DND-41 (cell line): ENCODE results near the gene ABHD16B.

Experiments used
- ATAC-seq: fragments of 200-7000 bp; cut with Tn5 transposase; 3 replicates; pipeline ENCODE4 v1.9.1; 2021; ENCODE audit warnings: low read depth; ENCODE audit not compliant: insufficient read depth
- DNase-seq: peaks from one replicate; pipeline ENCODE4 v3.0.0-alpha.2; 2020
- H2AFZ ChIP-seq: 2 replicates; pipeline ENCODE4 v1.6.0; 2012; ENCODE audit warnings: low read depth, low read length
- H3K27ac ChIP-seq: 2 replicates; pipeline ENCODE4 v1.5.1; 2012; ENCODE audit warnings: low read length, inconsistent platforms
- H3K27me3 ChIP-seq: fragments of 200-600 bp; sonication (generic); 2 replicates; pipeline ENCODE4 v1.6.0; 2012; ENCODE audit warnings: low read length, mild to moderate bottlenecking, inconsistent platforms; ENCODE audit not compliant: insufficient read depth, poor library complexity
- H3K36me3 ChIP-seq: 2 replicates; pipeline ENCODE4 v1.5.1; 2012; ENCODE audit warnings: low read length, inconsistent platforms; ENCODE audit not compliant: insufficient read depth
- H3K4me1 ChIP-seq: 2 replicates; pipeline ENCODE4 v1.5.1; 2012; ENCODE audit warnings: mild to moderate bottlenecking, low read length; ENCODE audit not compliant: insufficient read depth
- H3K4me2 ChIP-seq: 2 replicates; pipeline ENCODE4 v1.6.0; 2012; ENCODE audit warnings: mild to moderate bottlenecking, moderate library complexity, low read length, inconsistent platforms; ENCODE audit not compliant: insufficient read depth
- H3K4me3 ChIP-seq, 2 experiments: fragments of 200-600 bp in 1 of 2; shearing (Covaris generic) in 1 of 2; 2 replicates each; pipeline ENCODE4 v1.5.1; 2012 to 2016; ENCODE audit warnings: inconsistent platforms in 2 of 2, low read length in 2 of 2, mild to moderate bottlenecking in 2 of 2, low read depth in 1 of 2, moderate library complexity in 1 of 2
- H3K79me2 ChIP-seq: 2 replicates; pipeline ENCODE4 v1.6.0; 2012; ENCODE audit warnings: low read length, inconsistent platforms; ENCODE audit not compliant: insufficient read depth
- H3K9ac ChIP-seq: 2 replicates; pipeline ENCODE4 v1.6.0; 2012; ENCODE audit warnings: low read depth, mild to moderate bottlenecking, inconsistent platforms, low read length, moderate library complexity
- H3K9me3 ChIP-seq: 2 replicates; pipeline ENCODE4 v1.5.1; 2012; ENCODE audit warnings: low read length, moderate library complexity, mild to moderate bottlenecking, inconsistent platforms; ENCODE audit not compliant: insufficient read depth, severe bottlenecking
- H4K20me1 ChIP-seq: 2 replicates; pipeline ENCODE4 v1.6.0; 2012; ENCODE audit warnings: low read length; ENCODE audit not compliant: insufficient read depth
- EZH2 ChIP-seq: IDR thresholded peaks from 3 replicates; pipeline ENCODE4 v1.6.1; 2012; ENCODE audit warnings: borderline replicate concordance, low read depth, mild to moderate bottlenecking, moderate library complexity, low read length, inconsistent platforms; ENCODE audit not compliant: severe bottlenecking
- TF ChIP-seq, protein P1 (sequence below): IDR thresholded peaks from 2 replicates; pipeline ENCODE4 v1.5.1; 2012; ENCODE audit warnings: borderline replicate concordance, low read length, moderate library complexity, mild to moderate bottlenecking; ENCODE audit not compliant: poor library complexity, severe bottlenecking; ENCODE audit errors: extremely low read depth

Gene ABHD16B

DNA sequence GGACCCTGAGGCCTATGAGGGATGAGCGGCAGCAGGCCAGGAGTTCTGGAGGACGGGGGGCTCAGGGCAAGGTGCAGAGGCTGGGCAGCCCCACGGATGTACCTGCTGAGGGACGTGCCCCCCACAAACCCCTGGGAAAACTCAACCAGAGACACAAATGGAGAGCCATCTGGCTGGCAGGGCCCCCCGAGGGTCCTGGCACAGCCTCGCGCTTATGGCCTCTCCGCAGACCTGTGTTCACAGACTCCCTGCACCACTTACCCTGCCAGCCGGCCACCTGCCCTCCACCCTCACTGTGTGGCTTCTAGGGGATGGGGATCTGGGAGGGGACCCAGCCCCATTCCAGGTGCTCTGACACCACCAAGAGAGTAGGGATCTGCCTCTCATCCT lies 26.8 kb upstream of the ABHD16B start:
- Histone ChIP-seq H2AFZ (no peak overlapping the region), H3K4me1 (no peaks in the 10 kb centered on the region), H3K9me3 (no peaks in the 10 kb centered on the region), H3K27ac (no peak overlapping the region), H3K9ac (no peak overlapping the region), H3K79me2 (no peaks in the 10 kb centered on the region), H3K27me3 (no peaks in the 10 kb centered on the region), H3K36me3 (no peaks in the 10 kb centered on the region), H3K4me3 (no peak overlapping the region), H4K20me1 (peaks cover 9% of the 10 kb centered on the region), H3K4me2 (no peak overlapping the region)
- DNase-seq (no peak), ATAC-seq (no peak)
- TF ChIP-seq, protein P1, sequence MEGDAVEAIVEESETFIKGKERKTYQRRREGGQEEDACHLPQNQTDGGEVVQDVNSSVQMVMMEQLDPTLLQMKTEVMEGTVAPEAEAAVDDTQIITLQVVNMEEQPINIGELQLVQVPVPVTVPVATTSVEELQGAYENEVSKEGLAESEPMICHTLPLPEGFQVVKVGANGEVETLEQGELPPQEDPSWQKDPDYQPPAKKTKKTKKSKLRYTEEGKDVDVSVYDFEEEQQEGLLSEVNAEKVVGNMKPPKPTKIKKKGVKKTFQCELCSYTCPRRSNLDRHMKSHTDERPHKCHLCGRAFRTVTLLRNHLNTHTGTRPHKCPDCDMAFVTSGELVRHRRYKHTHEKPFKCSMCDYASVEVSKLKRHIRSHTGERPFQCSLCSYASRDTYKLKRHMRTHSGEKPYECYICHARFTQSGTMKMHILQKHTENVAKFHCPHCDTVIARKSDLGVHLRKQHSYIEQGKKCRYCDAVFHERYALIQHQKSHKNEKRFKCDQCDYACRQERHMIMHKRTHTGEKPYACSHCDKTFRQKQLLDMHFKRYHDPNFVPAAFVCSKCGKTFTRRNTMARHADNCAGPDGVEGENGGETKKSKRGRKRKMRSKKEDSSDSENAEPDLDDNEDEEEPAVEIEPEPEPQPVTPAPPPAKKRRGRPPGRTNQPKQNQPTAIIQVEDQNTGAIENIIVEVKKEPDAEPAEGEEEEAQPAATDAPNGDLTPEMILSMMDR: no peak
- TF ChIP-seq EZH2: no peak

DNA sequence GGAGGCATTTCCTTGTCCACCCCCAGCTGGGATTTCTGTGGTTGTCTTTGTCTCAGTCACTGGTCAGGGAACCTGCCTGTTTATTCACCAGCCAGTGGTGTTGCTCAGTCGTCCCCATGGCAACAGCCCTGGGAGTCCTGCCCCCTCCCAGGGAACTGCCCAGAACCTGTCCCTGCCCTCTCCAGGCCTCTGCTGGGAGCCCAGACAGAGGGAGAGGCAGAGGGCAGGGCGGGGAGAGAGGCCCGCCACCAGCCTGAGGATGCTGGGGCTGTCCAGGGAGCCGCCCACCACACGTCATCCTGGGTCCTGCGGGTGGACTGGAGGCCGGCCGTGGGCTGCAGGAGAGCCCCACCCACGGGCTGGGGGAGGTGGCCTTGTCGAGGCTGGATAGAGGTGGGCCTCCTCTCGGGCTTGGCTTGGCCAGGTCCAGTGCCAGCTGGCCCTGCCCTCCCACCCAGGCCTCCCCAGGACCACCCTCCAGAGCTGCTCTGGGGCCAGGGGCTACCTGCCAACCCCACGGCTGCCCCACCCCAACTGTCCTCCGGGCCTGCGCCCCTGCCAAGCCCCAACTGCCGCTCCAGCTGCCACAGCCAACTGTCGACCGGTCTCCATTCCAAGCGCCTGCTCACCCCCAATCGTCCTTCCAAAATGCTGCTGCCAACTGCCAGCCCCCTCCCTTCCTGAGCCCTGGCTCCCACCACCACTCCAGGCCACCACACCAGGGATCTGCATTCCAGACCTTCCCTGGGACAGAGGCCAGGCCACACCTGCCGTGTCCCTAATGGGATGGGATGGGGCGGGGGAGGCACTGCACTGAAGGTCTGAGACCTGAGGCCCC lies 26.1 kb upstream of the ABHD16B start:
- H3K4me2 ChIP-seq: no peak overlapping the region
- DNase-seq (no peak), ATAC-seq (no peak)
- H3K4me1 ChIP-seq: no peaks in the 10 kb centered on the region
- H2AFZ ChIP-seq: no peak overlapping the region
- H3K36me3 ChIP-seq: no peaks in the 10 kb centered on the region
- TF ChIP-seq, protein P1: no peak
- TF ChIP-seq EZH2: no peak
- H3K9ac ChIP-seq: no peak overlapping the region
- no peaks in the 10 kb centered on the region for H3K79me2 ChIP-seq
- no peak overlapping the region for H3K4me3 ChIP-seq
- peaks cover 6% of the 10 kb centered on the region for H4K20me1 ChIP-seq
- no peaks in the 10 kb centered on the region for H3K9me3 ChIP-seq
- no peak overlapping the region for H3K27ac ChIP-seq
- no peaks in the 10 kb centered on the region for H3K27me3 ChIP-seq

DNA sequence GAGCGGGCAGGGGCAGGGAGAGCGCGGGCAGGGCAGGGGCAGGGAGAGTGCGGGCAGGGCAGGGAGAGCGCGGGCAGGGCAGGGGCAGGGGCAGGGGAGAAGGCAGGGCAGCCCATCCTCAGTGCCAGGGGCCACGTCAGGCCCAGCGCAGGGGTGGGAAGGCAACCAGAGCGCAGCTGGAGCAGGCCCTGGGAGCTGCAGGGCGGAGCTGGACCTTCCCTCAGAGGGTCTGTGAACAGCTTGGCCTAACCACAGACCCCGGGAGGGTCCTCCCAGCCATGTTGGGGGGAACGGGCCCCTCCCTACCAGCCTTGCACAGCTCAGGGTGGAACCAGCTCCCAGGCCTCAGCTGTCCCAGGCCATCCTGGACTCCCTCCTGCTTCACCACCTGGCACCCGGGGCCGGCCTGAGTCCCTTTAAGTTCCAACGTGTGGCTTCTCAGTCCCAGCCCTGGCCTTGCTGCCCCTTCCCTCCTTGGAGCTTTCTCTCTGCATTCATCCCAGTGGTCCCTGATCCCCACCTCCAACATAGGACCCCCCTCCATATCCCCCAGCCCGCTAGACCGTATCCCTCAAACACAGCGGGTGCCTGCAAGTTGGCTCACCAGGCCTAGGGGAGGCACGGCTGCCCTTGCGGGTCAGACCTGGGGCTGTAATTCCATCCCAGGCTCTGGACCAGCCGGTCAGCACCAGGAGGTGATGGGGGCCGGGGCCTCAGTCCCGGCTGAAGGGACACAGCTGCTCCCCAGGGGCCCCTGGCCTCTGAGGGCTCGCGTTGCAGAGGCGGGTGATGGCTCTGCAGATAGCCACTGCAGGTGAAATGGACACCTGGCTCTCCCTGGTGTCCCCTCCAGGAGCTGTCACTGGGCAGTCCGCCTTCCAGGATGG lies 24.6 kb upstream of the ABHD16B start:
- no peak overlapping the region for H3K27ac ChIP-seq
- ATAC-seq: no peak
- TF ChIP-seq, protein P1: no peak
- no peak for TF ChIP-seq EZH2
- H3K9ac ChIP-seq: no peak overlapping the region
- no peak overlapping the region for H2AFZ ChIP-seq
- no peaks in the 10 kb centered on the region for H3K9me3 ChIP-seq
- H3K27me3 ChIP-seq: no peaks in the 10 kb centered on the region
- no peaks in the 10 kb centered on the region for H3K4me1 ChIP-seq
- DNase-seq: no peak
- H3K36me3 ChIP-seq: no peaks in the 10 kb centered on the region
- H3K4me2 ChIP-seq: no peak overlapping the region
- H3K4me3 ChIP-seq: no peak overlapping the region
- peaks cover 6% of the 10 kb centered on the region for H4K20me1 ChIP-seq
- no peaks in the 10 kb centered on the region for H3K79me2 ChIP-seq
